SKM-1 (cell line): ENCODE measurements around the gene MRPL24.

Experiments used
- DNase-seq: peaks from one replicate; lab custom pipeline; 2025; ENCODE audit not compliant: unreplicated experiment; lab: John Stamatoyannopoulos, UW

MRPL24 gene

DNA sequence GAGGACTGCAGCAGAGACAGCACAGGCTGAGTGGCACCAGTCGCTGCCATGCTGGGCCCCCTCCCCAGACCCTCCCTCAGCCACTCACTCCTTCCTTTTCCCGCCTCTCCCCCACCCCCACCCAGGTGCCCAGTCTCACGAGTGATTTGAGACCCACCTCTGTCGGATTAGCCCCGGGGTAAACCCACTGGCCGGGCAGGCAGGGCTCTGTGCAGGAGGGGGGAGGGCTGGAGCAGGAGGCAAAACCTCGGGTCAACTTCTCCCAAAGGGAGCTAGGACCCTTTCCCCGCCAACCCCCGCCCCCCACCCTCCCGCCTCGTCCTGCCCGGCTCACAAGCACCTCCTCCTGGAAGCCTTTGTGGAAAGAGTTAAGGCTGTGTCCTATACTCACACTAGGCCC, 3.5 kb upstream of the MRPL24 start:
- no peak for DNase-seq

GRCh38 chr1:156743367-156744302, 2.7 kb upstream of the MRPL24 start:
- no peak for DNase-seq

DNA sequence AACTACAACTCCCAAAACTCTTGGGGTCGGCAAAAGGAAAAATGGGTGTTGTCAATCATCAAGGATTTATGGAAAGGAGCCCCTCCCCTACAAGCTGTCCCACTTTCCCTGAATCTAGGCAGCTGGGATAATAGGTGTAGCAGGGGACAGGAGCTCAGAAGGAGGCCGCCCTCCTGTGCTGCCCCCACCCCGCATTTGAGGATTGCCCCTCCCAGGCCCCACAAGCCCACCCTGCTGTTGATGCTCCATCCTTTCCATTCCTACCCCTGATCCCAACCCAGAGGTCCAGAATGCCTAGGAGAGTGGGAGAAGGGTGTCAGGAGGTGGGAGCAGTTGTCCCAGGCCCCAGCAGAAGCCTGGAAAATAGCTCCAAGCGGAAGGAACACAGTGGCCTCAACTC, 1.9 kb upstream of the MRPL24 start:
- no peak for DNase-seq

- DNase-seq: no peak
Observed at GRCh38 chr1:156742017-156742416, 1.1 kb upstream of the MRPL24 start.

DNA sequence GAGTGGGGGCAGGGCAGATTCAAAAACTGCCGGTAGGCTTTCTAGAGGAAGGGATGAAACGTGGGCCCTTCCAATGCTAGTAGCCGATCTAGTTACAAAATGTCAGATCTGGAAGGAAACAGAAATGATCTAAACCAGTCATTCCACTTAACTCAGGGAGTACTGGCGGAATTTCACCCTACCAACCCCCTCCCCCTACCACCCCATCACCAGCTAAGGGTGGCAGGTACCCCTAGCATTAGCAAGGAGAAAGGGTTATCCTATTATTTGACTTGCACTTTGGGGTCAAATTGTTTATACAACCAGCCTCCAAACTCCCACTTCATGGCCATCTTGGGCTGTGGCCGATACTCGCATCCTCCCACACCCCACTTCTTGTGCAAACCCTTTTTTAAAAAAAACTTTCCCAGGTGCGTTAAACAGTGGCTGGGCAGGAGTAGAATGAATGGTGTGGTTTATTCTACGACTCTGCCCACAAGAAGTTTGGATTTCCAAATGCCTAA, 644 bp upstream of the MRPL24 start:
- no peak for DNase-seq

- no peak for DNase-seq
Observed at GRCh38 chr1:156740237-156740740, 599 bp downstream of the MRPL24 start.

GRCh38 chr1:156738916-156739315, 2.0 kb downstream of the MRPL24 start:
- DNase-seq: no peak

DNA sequence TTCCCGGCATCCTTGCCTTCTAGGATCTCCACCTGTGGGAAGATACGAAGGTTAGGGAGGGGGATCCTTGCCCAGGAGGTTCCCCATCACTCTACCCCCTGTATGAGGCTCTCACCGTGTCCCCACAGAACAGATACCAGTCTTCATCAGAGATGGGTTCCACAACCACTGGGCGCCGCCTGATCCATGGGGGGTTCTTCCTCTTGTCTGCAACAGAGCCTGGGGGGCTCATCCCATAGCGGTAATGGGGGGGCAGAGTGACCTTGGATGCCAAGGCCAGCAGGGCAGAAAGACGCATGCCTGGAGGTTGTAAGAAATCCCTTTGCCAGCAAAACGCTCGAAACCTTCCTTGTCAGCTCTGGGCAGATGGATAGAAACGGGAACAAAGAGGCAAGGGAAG, 2.5 kb downstream of the MRPL24 start:
- no peak for DNase-seq

- DNase-seq: no peak
Observed at GRCh38 chr1:156733989-156734584, 6.8 kb downstream of the MRPL24 start.

DNA sequence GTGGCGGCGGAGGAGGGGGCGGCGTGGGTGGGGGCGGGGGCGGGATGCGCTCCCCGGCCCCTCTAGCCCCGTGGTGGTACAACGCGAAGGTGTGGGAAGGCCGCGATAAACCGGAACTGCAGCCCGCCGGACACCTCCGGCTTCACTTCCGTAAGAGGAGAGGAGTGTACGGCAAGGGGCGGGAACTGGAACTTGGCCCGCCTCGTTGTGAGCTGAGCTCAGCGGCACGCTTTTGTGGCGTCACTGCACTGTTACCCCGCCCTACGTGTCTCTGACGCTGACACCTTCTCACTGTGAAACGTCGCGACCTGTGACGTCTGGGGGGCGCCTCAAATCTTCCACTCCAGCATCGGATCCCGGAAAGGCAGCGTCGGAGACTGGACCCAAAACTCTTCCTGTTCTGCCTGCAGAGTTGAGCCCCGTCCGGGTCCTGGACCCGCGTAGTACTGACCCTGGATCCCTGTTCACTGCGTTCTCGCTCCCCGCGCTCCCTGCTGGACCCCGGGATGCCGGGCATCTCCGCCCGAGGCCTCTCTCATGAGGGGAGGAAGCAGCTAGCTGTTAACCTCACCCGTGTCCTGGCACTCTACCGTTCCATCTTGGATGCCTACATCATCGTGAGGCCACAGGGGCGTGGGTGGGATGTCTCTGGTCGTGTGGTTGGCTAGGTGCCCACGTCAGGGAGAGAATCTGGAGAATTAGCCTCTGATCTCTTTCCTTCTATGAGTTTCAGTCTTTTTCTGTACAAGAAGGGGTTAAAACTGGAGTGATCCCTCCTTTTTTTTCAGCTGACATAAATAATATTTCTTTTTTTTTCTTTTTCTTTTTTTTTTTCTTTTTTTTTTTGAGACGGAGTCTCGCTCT, 12.1 kb downstream of the MRPL24 start, which contains the start of gene ISG20L2:
TSS of gene ISG20L2 (minus strand) at position 168 of the 864 bp plus-strand sequence. CDS start 1,114 bp downstream, outside the sequence.
- peak; percentile 97 for DNase-seq

- DNase-seq: peak; percentile 71
Observed at GRCh38 chr1:156727926-156728598, 12.8 kb downstream of the MRPL24 start, which contains the start of gene METTL25B. Gene METTL25B, plus strand, starts transcription at chr1:156728469. Its CDS starts 636 bp downstream, at chr1:156729105.

DNA sequence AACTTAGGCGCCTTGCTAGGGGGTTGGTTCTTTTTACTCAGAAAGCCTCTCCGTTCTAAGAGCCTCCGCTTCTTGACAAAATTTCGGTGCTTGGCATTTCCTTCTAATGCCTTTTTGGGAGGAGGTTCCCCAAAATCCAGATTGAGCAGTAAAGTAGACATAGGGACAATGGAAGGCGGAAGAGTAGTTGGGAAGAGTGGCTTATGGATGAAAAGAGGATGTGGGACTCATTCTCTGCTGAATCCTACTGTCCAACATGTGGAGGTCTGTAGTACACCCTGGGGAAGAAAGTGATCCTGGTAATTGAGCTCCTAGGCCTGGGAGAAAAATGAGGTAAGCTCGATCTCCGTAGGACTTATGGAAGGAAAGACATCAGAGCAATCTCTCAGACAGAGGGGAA, 13.4 kb downstream of the MRPL24 start:
- no peak for DNase-seq

GRCh38 chr1:156726549-156727226, 14.2 kb downstream of the MRPL24 start:
- peak; percentile 80 for DNase-seq

DNA sequence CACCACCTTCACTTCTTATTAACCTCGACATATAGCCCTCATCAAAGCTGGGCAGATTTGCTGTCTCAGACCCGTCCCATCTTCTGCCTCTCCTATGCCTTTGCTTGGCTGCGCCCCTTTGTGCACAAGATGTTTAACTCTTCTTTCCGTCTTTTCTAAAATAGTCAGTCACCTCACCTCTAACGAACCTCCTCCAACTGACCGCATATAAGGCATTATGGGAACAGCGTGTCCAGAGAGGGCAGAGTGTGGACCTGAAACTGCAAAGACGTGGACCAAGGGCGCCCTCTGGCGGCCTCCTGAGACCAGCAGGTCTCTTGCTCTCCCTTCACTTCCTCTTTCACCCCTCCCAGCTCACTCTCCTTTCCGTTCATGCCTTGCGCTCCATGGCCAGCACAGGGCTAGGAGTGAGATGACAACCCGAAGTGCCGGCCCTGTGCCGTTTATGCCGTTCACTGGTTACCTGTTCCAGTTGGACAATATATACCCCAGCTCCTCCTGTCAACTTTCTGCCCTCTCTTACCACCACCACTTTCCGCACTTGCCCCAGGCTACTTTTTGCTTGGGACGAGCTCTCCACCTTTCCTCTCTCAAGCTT, 15.1 kb downstream of the MRPL24 start:
- DNase-seq: peak; percentile 98

DNA sequence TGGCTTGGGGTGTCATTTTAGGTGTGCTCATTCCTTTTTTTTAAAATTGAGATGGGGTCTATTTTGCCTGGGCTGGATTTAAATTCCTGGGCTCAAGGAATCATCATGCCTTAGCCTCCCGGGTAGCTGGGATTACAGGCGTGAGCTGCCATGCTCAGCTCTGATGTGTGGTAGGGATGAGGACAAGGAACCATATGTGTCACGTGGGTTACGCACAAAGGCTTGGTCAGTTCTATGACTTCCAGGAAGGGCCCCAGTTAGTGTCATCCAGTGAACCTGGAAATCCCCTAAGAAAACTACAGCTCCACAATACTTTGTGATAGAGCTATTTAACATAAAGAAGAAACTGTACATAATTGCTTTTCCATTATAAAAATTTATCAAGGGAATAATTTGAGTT, 19.4 kb downstream of the MRPL24 start:
- no peak for DNase-seq

- DNase-seq: no peak
Observed at GRCh38 chr1:156721131-156721530, 19.8 kb downstream of the MRPL24 start.

DNA sequence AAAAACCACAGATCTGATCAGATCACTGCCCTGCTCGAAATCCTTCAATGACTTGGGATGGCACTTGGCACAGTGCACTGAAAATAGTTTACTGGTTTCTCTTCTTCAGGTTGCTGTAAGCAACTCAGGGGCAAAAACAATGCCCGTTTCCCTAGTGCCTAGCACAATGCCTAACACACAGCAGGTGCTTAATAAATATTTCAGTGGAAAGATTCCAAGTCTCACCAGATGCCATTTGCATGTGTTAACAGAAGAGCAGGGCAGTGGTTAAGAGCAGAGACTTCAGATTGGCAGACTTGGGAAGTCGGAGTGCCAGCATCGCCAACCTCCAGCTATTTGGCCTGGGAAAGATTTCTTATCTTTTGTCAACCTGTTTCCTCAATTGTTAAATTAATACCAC, 23.5 kb downstream of the MRPL24 start:
- no peak for DNase-seq

GRCh38 chr1:156714830-156715229, 26.1 kb downstream of the MRPL24 start:
- no peak for DNase-seq

DNA sequence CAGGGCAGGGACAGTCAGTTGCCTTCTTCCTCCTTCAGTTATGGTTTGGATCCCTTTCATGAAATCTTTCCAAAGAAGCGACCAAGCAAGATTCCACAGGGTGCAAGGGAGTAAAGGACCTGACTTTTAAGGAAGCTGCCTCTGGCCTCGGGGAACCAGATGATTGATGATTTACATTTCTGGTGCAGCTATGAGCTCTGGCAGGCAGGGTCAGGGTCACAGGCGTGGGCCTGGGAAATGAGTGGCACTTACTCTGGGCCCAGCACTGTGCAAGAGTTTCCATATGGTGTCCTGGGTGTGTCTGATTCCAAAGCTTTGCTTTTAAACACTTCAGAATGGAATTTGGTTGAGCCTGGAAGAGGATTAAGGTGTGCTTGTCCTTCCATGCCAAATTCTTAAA, 28.3 kb downstream of the MRPL24 start:
- no peak for DNase-seq
